ENCODE measurements around the gene ABCC5.

- no peak for TF ChIP-seq GATA2 (IDR thresholded peaks at IDR 0.05; ENCODE audit: low read depth, low read length)
- TF ChIP-seq GATA3 (IDR thresholded peaks at IDR 0.05; ENCODE audit: low read depth, low read length): no peak
These were observed 1.5 kb downstream of the ABCC5 start for GRCh38 chr3:184016169-184016570.

Measured in SH-SY5Y (cell line).